PC-9 (cell line): ENCODE data around the gene FBF1.

ENCODE experiments used
- EZH2 ChIP-seq: fragments of 200-600 bp; sonication (generic); IDR thresholded peaks from 2 replicates; pipeline ENCODE4 v1.8.0; 2017; ENCODE audit warnings: antibody characterized with exemption, low read depth
- TF ChIP-seq, protein P1 (sequence below): fragments of 200-600 bp; sonication (generic); conservative IDR thresholded peaks from 2 replicates; pipeline ENCODE4 v1.6.1; 2017; ENCODE audit warnings: mixed run types, antibody characterized with exemption, mild to moderate bottlenecking, moderate library complexity

DNA sequence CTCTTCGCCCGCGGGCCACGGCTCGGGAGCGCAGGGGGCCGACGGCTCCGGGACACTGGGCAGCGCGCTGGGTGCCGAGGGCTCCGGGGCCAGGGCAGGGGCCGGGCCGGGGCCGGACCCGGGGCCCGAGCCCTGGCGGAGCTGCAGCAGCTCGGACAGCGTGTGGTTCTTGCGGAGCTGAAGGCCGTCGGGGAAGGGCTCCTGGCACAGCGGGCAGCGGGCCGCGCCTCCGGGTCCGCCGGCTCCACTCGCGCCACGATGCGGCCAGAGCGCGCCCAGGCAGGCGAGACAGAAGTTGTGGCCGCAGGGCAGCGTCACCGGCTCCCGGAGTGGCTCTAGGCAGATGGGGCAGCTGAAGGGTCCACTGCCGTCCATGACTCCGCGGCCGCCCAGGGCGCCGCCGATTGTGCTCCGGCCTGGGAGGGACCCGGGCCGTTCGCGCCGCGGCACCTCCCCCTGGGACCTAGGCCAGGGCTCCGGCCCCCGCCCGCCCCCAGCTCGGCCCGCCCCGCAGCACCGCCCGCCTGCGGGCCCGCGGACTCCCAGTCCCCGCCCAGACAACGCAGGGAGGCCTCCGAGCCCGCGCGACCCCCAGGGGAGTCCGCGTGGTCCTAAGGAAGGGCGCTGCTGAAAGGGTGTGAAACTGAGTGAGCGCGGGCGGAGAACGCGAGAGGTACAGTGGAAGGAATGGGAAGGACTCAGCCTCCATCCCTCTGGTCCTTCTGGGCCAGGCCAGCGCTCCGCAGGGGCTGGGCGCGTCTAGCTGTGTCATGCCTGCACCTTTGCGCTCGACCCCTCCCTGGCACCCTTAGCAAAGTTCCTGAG is 62.5 kb downstream of the FBF1 start, which contains the start of gene TRIM47:
- TF ChIP-seq, protein P1, sequence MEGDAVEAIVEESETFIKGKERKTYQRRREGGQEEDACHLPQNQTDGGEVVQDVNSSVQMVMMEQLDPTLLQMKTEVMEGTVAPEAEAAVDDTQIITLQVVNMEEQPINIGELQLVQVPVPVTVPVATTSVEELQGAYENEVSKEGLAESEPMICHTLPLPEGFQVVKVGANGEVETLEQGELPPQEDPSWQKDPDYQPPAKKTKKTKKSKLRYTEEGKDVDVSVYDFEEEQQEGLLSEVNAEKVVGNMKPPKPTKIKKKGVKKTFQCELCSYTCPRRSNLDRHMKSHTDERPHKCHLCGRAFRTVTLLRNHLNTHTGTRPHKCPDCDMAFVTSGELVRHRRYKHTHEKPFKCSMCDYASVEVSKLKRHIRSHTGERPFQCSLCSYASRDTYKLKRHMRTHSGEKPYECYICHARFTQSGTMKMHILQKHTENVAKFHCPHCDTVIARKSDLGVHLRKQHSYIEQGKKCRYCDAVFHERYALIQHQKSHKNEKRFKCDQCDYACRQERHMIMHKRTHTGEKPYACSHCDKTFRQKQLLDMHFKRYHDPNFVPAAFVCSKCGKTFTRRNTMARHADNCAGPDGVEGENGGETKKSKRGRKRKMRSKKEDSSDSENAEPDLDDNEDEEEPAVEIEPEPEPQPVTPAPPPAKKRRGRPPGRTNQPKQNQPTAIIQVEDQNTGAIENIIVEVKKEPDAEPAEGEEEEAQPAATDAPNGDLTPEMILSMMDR = no peak
- TF ChIP-seq EZH2 = no peak
